ENCODE data around the gene ZNF365. TPM values are rescaled to one million over a fixed set of nuclear protein-coding genes. Genes with fewer than 3 reads are reported as not detected.

The ZNF365 gene
- total and polyA plus RNA-seq, 7 donors, result 0.06 to 0.19 (median 0.12) TPM; not detected in 3

DNA sequence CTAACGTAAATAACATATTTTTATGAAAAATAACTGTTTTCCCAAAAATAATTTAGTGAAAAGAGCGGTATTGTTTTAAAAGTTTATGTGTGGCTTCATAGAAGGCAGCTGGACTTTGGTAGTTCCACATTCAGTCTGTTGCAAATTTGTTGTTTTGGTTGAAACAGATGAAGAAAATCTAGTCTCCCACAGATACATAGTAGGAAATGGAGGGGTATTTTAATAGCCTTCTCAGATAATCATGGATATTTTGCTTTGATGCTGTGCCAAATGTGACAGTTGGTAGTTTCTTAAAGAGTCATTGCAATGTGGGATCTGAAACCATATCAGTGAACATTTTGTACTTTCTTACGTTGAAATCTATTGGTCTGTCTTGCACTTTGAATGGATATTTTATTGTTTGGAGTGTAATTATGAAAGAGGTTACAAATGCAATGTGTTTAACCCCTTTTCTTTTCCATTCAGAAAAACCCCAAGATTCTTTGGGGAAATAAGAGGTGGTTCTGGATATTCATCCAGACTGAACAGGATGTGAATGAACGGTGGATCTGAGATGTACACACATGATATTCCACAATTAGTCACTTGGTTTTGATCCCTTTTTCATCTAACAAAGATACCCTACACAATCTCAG lies 10.4 kb downstream of the ZNF365 start:
- Histone ChIP-seq H3K27me3 (ENCODE audit: insufficient read depth in 3 of 3, low read length in 2 of 3) (no peaks in the 10 kb centered on the region), H3K36me3 (ENCODE audit: insufficient read depth in 1 of 2, low read depth in 1 of 2) (no peaks in the 10 kb centered on the region), H3K27ac (no peak overlapping the region), H3K4me1 (no peaks in the 10 kb centered on the region), H3K4me3 (no peak overlapping the region), H3K9me3 (no peaks in the 10 kb centered on the region)
- DNase-seq (no peak), ATAC-seq (no peak)
- TF ChIP-seq CTCF (IDR thresholded peaks at IDR 0.05), result no peak
- intact Hi-C loops (cut with DNase I), result no loop called here
- WGBS, 3 donors, result 61 to 78% (median 70%) methylated on average over 4 of the region's 4 CpGs

- H3K36me3 ChIP-seq (ENCODE audit: insufficient read depth in 1 of 2, low read depth in 1 of 2), result no peaks in the 10 kb centered on the region
- H3K4me1 ChIP-seq, result no peaks in the 10 kb centered on the region
- no peak for TF ChIP-seq CTCF (IDR thresholded peaks at IDR 0.05)
- DNase-seq (no peak), ATAC-seq (no peak)
- H3K9me3 ChIP-seq, result no peaks in the 10 kb centered on the region
- H3K4me3 ChIP-seq, result no peak overlapping the region
- no peaks in the 10 kb centered on the region for H3K27me3 ChIP-seq (ENCODE audit: insufficient read depth in 3 of 3, low read length in 2 of 3)
- H3K27ac ChIP-seq, result no peak overlapping the region
- intact Hi-C loops (cut with DNase I), result no loop called here
- 79 to 82% (median 81%) methylated on average over 4 of the region's 4 CpGs for WGBS, 3 donors
These were observed 12.5 kb downstream of the ZNF365 start for GRCh38 chr10:62386356-62387320.

DNA sequence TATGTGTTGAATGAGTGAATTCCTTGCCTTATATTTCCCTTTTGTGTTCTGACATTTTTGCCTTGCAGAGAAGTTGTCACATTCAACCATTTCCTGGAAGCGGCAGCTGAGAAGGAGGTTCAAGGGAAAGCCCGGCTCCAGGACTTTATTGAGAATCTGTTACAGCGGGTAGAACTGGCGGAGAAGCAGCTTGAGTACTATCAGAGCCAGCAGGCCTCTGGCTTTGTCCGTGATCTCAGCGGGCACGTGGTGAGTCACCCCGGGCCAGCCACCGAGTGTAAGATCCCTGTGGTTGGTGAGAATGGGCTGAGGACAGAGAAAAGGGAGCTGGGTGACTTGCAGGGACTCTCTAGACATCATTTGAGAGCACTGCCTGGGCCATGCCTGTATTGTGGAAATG lies 14.2 kb downstream of the ZNF365 start:
- ATAC-seq (no peak), DNase-seq (no peak)
- TF ChIP-seq CTCF (IDR thresholded peaks at IDR 0.05), result no peak

DNA sequence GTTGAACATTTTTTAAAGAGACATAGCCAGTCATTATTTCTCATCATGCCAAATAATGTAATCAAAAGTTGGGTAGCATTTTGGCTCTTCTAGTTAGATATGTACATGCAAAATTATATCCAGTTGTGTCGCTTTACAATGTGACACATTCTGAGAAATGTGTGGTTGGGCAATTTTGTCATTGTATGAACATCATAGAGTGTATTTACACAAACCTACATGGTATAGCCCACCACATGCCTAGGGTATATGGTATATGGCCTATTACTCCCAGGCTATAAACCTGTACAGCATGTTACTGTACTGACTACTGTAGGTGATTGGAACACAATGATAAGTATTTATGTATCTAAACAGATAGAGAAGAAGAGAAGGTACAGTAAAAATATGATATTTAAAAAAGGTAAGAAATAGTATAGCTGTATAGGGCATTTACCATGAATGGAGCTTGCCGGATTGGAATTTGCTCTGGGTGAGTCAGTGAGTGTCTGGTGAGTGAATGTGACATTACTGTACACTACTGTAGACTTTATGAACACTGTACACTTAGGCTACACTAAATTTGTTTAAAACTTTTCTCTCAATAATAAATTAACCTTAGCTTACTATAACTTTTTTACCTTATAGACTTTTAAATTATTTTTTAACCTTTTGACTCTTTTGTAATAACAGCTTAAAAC lies 16.5 kb downstream of the ZNF365 start:
- H3K36me3 ChIP-seq (ENCODE audit: insufficient read depth in 1 of 2, low read depth in 1 of 2), result no peaks in the 10 kb centered on the region
- intact Hi-C loops (cut with DNase I), result no loop called here
- H3K4me1 ChIP-seq, result no peaks in the 10 kb centered on the region
- TF ChIP-seq CTCF (IDR thresholded peaks at IDR 0.05), result no peak
- H3K27ac ChIP-seq, result no peak overlapping the region
- DNase-seq (no peak), ATAC-seq (no peak)
- no peak overlapping the region for H3K4me3 ChIP-seq
- no peaks in the 10 kb centered on the region for H3K27me3 ChIP-seq (ENCODE audit: insufficient read depth in 3 of 3, low read length in 2 of 3)
- WGBS, 3 donors, result 85 to 96% (median 96%) methylated on average over 2 of the region's 2 CpGs
- no peaks in the 10 kb centered on the region for H3K9me3 ChIP-seq

More for the DNA sequence above, 14.2 kb downstream of the ZNF365 start:
- Histone ChIP-seq H3K27me3 (ENCODE audit: insufficient read depth in 3 of 3, low read length in 2 of 3) (no peaks in the 10 kb centered on the region), H3K4me3 (no peak overlapping the region), H3K4me1 (no peaks in the 10 kb centered on the region), H3K9me3 (no peaks in the 10 kb centered on the region), H3K36me3 (ENCODE audit: insufficient read depth in 1 of 2, low read depth in 1 of 2) (no peaks in the 10 kb centered on the region), H3K27ac (no peak overlapping the region)
- intact Hi-C loops (cut with DNase I), result no loop called here
- 86 to 87% (median 86%) methylated on average over 9 of the region's 9 CpGs for WGBS, 3 donors
